BLaER1 (cell line): Measurements from ENCODE around the gene USP40.

Experiments
- H3K27ac ChIP-seq: shearing (Covaris generic); formaldehyde crosslinking; 2 replicates; pipeline ENCODE4 v1.8.1; 2022
- H3K27me3 ChIP-seq: shearing (Covaris generic); formaldehyde crosslinking; 2 replicates; pipeline ENCODE4 v1.8.1; 2022
- H3K36me3 ChIP-seq: shearing (Covaris generic); formaldehyde crosslinking; 2 replicates; pipeline ENCODE4 v1.8.1; 2022
- H3K4me1 ChIP-seq: shearing (Covaris generic); formaldehyde crosslinking; 2 replicates; pipeline ENCODE4 v1.8.1; 2022
- H3K4me2 ChIP-seq: shearing (Covaris generic); formaldehyde crosslinking; 2 replicates; pipeline ENCODE4 v1.8.1; 2022
- H3K4me3 ChIP-seq: shearing (Covaris generic); formaldehyde crosslinking; 2 replicates; pipeline ENCODE4 v1.8.1; 2022
- H3K9ac ChIP-seq: shearing (Covaris generic); formaldehyde crosslinking; 2 replicates; pipeline ENCODE4 v1.8.1; 2022
- H3K9me3 ChIP-seq: shearing (Covaris generic); formaldehyde crosslinking; 2 replicates; pipeline ENCODE4 v1.8.1; 2022
- H4K20me1 ChIP-seq: shearing (Covaris generic); formaldehyde crosslinking; 2 replicates; pipeline ENCODE4 v1.8.1; 2022
- Cebpa-rat ChIP-seq: shearing (Covaris generic); IDR thresholded peaks from 2 replicates; pipeline ENCODE4 v1.8.1; 2022

The USP40 gene

DNA sequence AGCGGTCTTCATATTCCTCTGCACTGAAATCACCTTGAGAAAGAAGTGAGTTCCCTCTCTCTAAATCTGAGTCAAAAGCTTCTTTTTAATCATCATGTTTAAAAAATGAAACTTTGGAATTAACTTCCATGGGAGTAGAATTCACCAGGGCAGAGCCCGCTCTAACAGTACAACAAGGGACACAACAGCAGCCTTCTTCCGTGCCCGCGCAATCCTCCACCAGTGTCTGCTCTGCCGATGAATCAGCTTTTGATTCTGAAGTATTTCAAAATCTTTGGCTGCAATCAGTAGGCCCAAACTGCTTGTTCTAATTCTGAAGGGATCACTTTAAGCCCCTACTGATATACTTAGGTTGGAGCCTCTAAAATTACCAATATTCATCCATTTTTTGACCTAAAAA, 76.9 kb downstream of the USP40 start:
- Histone ChIP-seq H3K4me2 (no peak overlapping the region), H3K27ac (no peak overlapping the region), H3K4me3 (no peak overlapping the region), H3K4me1 (no peaks in the 10 kb centered on the region), H3K9ac (no peak overlapping the region), H3K36me3 (peaks cover 28% of the 10 kb centered on the region), H3K27me3 (no peaks in the 10 kb centered on the region), H4K20me1 (no peaks in the 10 kb centered on the region), H3K9me3 (no peaks in the 10 kb centered on the region)
- TF ChIP-seq Cebpa-rat: no peak

DNA sequence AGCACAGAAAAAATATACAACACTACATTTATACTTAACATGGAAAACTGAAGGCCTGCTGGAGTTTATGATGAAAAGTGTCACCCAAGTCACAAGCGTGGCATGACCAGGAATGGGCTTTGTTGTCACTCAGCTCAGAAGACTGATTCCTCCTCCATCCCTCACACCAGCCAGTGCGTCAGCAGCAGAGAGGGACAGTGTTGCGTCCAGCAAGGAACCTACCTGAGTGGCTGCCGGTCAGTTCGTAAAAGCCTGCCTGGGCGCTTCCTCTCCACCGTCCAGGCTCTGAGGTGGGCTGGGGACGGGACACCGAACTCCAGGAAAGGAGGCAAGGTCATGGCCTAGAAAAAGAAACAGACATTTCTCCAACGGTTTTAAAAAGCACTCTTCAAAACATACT, 77.4 kb downstream of the USP40 start:
- TF ChIP-seq Cebpa-rat: no peak
- no peaks in the 10 kb centered on the region for H3K9me3 ChIP-seq
- no peaks in the 10 kb centered on the region for H4K20me1 ChIP-seq
- H3K27me3 ChIP-seq: no peaks in the 10 kb centered on the region
- no peak overlapping the region for H3K9ac ChIP-seq
- no peak overlapping the region for H3K4me3 ChIP-seq
- peaks cover 32% of the 10 kb centered on the region for H3K36me3 ChIP-seq
- no peaks in the 10 kb centered on the region for H3K4me1 ChIP-seq
- no peak overlapping the region for H3K27ac ChIP-seq
- H3K4me2 ChIP-seq: no peak overlapping the region

DNA sequence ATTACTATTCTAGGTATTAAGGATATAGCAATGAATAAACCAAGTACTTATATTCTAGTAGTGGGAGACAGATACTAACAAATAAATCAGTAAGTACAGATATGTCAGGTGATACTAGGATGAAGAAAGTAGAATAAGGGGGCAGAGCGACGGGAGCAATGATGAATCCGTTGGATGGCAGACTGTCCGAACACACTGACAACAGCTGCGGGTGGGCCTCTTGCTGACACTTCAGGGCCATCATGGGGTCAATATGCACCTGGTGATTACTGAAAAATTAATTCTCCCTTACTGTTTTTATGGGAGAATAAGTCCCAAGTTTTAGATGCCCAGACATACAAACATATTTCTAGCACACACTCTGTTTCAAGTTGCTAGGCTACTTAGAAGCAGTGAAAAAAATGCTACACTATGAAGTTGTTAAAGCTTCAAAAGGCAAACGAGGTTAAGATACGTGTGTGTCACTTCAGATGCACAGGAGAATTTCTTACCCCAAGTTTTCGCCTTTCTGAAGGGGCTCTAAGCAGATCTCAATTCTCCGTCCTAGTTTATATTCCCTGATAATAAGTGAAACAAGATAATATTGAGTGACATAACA, 78.7 kb downstream of the USP40 start:
- Histone ChIP-seq H3K4me2 (no peak overlapping the region), H3K27me3 (no peaks in the 10 kb centered on the region), H4K20me1 (no peaks in the 10 kb centered on the region), H3K27ac (no peak overlapping the region), H3K9me3 (no peaks in the 10 kb centered on the region), H3K9ac (no peak overlapping the region), H3K4me3 (no peak overlapping the region), H3K4me1 (no peaks in the 10 kb centered on the region), H3K36me3 (peaks cover 28% of the 10 kb centered on the region)
- TF ChIP-seq Cebpa-rat: no peak

DNA sequence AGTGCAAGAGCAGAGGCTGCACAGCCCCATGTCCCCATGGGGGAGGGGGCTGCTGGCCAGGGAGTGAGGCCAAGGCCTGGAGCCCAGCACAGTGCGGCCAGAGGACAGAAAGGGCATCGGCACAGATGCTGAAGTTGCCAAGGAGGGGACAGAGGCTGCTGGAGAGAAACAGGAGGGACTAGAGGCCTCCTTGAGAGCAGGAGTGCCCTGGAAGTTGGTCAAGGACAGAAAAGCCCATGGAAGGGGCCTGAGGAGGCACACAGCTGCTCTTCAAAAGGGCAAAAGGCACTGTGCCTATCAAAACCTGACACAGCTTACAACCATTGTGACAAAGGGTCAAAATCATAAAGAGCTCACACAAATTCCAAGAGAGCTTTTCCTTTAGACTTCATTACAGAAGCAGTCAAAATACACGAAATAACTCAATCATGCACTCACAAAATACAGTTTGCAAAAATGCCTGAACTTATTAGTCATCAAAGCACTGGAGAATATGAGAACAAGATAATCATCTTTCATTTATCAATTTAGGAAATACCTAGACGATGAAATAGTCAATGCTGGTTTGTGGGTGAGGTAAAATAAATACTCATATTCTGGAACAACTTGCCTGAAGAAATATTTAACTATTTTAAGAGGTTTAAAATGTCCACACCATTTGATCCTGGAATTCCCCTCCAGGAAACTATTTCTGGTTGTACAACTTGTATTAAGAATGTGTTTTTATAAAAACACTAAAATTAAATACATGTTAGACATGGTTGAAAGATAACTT, 79.6 kb downstream of the USP40 start:
- Histone ChIP-seq H3K36me3 (peaks cover 34% of the 10 kb centered on the region), H3K27ac (no peak overlapping the region), H3K4me1 (no peaks in the 10 kb centered on the region), H3K9ac (no peak overlapping the region), H3K4me2 (no peak overlapping the region), H3K27me3 (no peaks in the 10 kb centered on the region), H4K20me1 (no peaks in the 10 kb centered on the region), H3K9me3 (no peaks in the 10 kb centered on the region), H3K4me3 (no peak overlapping the region)
- TF ChIP-seq Cebpa-rat: no peak

DNA sequence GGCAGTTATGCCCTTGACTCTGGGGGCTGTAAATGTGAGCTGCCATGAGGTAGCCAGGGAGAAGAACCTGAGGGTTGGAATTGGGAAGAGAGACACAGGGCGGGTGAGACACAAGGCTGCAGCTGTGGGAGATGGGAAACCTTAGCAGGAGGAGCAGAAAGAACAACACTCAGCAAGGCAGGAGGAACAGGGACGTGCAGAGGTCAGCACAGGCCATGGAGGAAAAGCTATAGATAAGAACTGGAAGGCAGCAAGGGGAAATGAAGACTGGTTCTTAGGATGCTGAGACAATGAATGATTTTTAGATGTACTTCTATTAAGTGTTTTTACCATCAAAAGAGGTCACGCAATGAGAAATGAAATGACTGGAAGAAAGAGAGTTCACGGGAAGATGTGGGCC, 80.2 kb downstream of the USP40 start:
- no peak overlapping the region for H3K4me3 ChIP-seq
- no peak overlapping the region for H3K9ac ChIP-seq
- no peaks in the 10 kb centered on the region for H4K20me1 ChIP-seq
- H3K9me3 ChIP-seq: no peaks in the 10 kb centered on the region
- H3K27ac ChIP-seq: no peak overlapping the region
- H3K36me3 ChIP-seq: peaks cover 39% of the 10 kb centered on the region
- no peaks in the 10 kb centered on the region for H3K27me3 ChIP-seq
- no peak for TF ChIP-seq Cebpa-rat
- H3K4me2 ChIP-seq: no peak overlapping the region
- no peaks in the 10 kb centered on the region for H3K4me1 ChIP-seq

DNA sequence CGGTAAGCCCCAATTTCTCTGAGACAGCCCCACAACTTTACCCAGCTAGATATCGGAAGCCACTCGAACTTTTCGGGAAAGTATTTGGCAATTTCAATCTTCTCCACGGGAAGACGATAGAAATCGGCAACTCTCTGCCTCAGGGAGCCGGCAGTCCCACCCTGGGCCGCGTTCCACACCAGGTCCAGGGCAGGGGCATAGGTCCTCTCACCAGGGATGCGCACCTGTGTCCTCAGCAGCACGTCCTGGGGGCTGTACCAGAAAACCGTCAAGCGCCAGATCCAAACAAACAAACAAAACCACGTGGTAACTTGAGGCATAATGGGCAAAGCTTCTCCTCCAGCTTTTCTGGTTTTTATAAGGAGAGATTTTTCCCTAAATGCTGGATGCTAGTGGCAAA, 80.9 kb downstream of the USP40 start:
- H3K4me3 ChIP-seq: no peak overlapping the region

DNA sequence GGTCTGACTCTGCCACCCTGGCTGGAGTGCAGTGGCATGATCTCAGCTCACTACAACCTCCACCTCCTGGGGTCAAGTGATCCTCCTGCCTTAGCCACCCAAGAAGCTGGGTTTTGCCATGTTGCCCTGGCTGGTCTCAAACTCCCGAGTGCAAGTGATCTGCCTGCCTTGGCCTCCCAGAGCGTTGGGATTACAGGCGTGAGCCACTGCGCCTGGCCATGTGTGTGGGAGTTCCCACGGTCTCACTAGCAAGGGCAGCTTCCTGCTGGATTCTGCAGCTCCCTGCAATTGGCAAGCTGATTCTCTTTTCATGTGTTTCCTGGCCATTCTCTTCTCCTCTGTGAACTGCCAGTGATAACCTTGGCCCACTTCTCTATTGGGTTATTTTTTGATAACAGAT, 84.0 kb downstream of the USP40 start:
- Histone ChIP-seq H3K4me3 (no peak overlapping the region), H3K27me3 (no peaks in the 10 kb centered on the region), H3K36me3 (peaks cover 43% of the 10 kb centered on the region), H3K27ac (no peak overlapping the region), H3K4me2 (no peak overlapping the region), H3K9me3 (no peaks in the 10 kb centered on the region), H4K20me1 (0 out of 2 replicates have a peak, but pooled peaks cover 5% of the 10 kb centered on the region), H3K4me1 (peaks cover 17% of the 10 kb centered on the region), H3K9ac (no peak overlapping the region)
- no peak for TF ChIP-seq Cebpa-rat

More for the DNA sequence above, 80.9 kb downstream of the USP40 start:
- Histone ChIP-seq H3K4me1 (peaks cover 2% of the 10 kb centered on the region), H3K27ac (no peak overlapping the region), H3K36me3 (peaks cover 36% of the 10 kb centered on the region), H3K4me2 (no peak overlapping the region), H3K27me3 (no peaks in the 10 kb centered on the region), H3K9ac (no peak overlapping the region), H4K20me1 (no peaks in the 10 kb centered on the region), H3K9me3 (no peaks in the 10 kb centered on the region)
- no peak for TF ChIP-seq Cebpa-rat

DNA sequence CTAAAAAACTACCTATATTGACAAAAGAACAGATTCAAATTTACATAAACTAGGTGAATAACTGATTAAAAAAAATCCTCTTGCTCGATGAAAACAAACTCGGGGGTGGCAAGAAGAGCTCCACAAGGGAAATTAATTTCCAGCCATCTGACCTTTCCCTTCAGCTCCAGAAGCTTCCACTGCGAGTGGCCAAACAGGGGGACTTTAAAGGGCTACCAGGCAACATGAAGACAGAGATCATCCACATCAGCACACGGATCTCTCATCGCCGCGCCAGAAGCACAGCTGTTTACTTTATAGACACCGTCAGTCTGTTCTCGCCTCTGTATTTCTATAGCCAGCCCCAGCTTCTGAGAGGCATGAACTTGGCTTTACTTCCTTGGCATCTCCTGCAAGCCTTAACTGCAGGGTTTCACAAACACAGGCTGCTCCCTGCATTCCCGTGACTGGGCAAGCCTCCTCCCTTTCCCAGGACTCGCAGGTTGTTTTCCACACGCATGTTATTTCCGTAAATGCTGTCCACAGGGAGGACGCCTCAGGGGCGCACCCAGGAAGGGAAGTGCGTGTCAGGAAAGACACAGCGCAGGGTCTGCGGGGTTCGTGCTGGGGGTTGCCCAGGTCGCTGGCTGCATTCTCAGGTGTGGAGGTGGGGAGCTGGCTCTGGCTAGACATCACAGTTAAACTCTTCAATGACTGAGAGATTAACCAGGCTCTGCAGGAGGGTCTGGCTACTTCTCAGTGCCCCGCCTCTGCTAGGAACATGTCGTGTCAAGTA, 85.0 kb downstream of the USP40 start:
- Histone ChIP-seq H3K4me2 (no peak overlapping the region), H3K36me3 (peaks cover 53% of the 10 kb centered on the region), H3K27ac (no peak overlapping the region), H4K20me1 (peaks cover 13% of the 10 kb centered on the region; the same call in 1 of the 2 replicates), H3K4me3 (no peak overlapping the region), H3K27me3 (no peaks in the 10 kb centered on the region), H3K9ac (no peak overlapping the region), H3K4me1 (peaks cover 17% of the 10 kb centered on the region), H3K9me3 (no peaks in the 10 kb centered on the region)
- TF ChIP-seq Cebpa-rat: no peak

DNA sequence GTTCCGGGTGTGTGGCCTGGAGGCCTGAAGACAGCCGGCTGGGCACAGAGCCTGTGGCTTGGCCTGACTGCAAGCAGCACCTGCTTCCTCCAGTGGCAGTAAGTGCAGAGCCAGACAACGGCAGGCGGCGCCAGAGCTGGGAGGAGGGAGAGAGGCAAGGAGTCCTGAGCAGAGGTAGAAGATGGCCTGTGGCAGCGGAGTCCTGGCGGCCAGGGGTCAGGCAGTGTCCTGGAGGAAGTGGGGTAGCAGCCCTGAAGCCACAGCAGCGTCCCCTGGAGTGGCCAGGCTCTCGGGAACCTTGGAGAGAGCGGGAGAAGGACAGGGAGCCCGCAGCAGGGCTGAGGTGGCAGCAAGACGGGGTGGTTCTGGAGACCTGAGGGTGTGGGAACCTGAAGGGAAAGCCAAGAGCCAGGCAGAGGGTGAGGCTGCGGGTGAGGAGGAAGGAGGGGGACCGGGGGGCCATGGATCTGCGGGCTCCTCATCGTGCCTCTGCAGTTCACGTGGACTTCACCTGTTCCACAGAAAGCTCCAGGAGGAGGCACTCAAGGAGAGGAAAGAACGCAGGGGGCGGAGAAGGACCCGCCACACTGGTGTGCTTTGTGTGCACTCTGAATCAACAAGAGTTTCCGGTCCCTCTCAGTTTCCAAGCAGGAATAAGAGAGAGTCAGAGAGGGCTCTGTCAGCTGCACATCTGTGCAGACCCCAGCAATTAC, 85.9 kb downstream of the USP40 start:
- no peak for TF ChIP-seq Cebpa-rat
- Histone ChIP-seq H3K27ac (peak overlapping the region; percentile 50; the same call in 1 of the 2 replicates), H3K9me3 (no peaks in the 10 kb centered on the region), H4K20me1 (peaks cover 22% of the 10 kb centered on the region; the same call in 1 of the 2 replicates), H3K27me3 (no peaks in the 10 kb centered on the region), H3K36me3 (peaks cover 62% of the 10 kb centered on the region), H3K4me1 (peaks cover 17% of the 10 kb centered on the region), H3K4me3 (no peak overlapping the region), H3K4me2 (peak overlapping the region; percentile 21; the same call in 1 of the 2 replicates), H3K9ac (no peak overlapping the region)
